Calu3 (cell line): ENCODE measurements around the gene DCHS1. TPM values are rescaled to one million over a fixed set of nuclear protein-coding genes. Genes with fewer than 3 reads are reported as not detected.

Experiments used
- BruUV-seq: library from RNA; stranded (reverse); fragments of 400-500 nt; replicated peaks from 2 replicates; lab custom pipeline; 2021; lab: Mats Ljungman, UMichigan
- CTCF ChIA-PET: fragments of 300-600 bp; sonication (Branson Sonifier 250); formaldehyde crosslinking; loops from one replicate; lab custom pipeline; 2022; ENCODE audit warnings: antibody characterized with exemption; lab: Charles Lee
- DNase-seq: peaks from one replicate; pipeline ENCODE4 v3.0.0; 2022
- H3K27ac Mint-ChIP-seq: one replicate; pipeline ENCODE4 v1.8.0; 2022; ENCODE audit warnings: mixed read lengths; ENCODE audit not compliant: unreplicated experiment
- H3K27me3 Mint-ChIP-seq: one replicate; pipeline ENCODE4 v1.8.0; 2022; ENCODE audit warnings: mixed read lengths; ENCODE audit not compliant: unreplicated experiment
- H3K36me3 Mint-ChIP-seq: one replicate; pipeline ENCODE4 v1.8.0; 2022; ENCODE audit warnings: mild to moderate bottlenecking, moderate library complexity, mixed read lengths; ENCODE audit not compliant: insufficient read depth, unreplicated experiment
- H3K4me1 Mint-ChIP-seq: one replicate; pipeline ENCODE4 v1.8.0; 2022; ENCODE audit warnings: mild to moderate bottlenecking, low read depth, mixed read lengths; ENCODE audit not compliant: unreplicated experiment
- H3K4me3 Mint-ChIP-seq: one replicate; pipeline ENCODE4 v1.8.0; 2022; ENCODE audit warnings: mild to moderate bottlenecking, low read depth, moderate library complexity, mixed read lengths; ENCODE audit not compliant: unreplicated experiment
- H3K9me3 Mint-ChIP-seq: one replicate; pipeline ENCODE4 v1.8.0; 2022; ENCODE audit warnings: low read depth, mixed read lengths; ENCODE audit not compliant: unreplicated experiment
- CTCF ChIP-seq: fragments of 200-600 bp; IDR thresholded peaks from one replicate; pipeline ENCODE4 v1.8.0; 2022; ENCODE audit warnings: antibody characterized with exemption; ENCODE audit not compliant: unreplicated experiment
- intact Hi-C: fragments of 100-400 bp; cut with micrococcal nuclease; formaldehyde crosslinking; loops from one replicate; pipeline ENCODE4 v1.10.0; 2022; ENCODE audit not compliant: unreplicated experiment
- total RNA-seq: library from RNA; stranded (reverse); gene quantifications from 2 replicates; pipeline ENCODE4 v1.2.3, GENCODE V29; 2022

The DCHS1 gene
- total RNA-seq, 1 experiment from 2014 or later = 0.02 TPM

- H3K9me3 Mint-ChIP-seq = peaks cover 3% of the 10 kb centered on the region
- DNase-seq = no peak
- no peak overlapping the region for H3K4me3 Mint-ChIP-seq
- BruUV-seq = no TSS peak
- H3K4me1 Mint-ChIP-seq = no peaks in the 10 kb centered on the region
- peaks cover 14% of the 10 kb centered on the region for H3K27me3 Mint-ChIP-seq
- no peak overlapping the region for H3K27ac Mint-ChIP-seq
- TF ChIP-seq CTCF = no peak
- no peaks in the 10 kb centered on the region for H3K36me3 Mint-ChIP-seq
- intact Hi-C loops = no loop called here
- CTCF ChIA-PET = no interaction called here
Measured at GRCh38 chr11:6674862-6675261, 19.3 kb upstream of the DCHS1 start.

GRCh38 chr11:6674219-6674597 is 18.6 kb upstream of the DCHS1 start:
- no peak for TF ChIP-seq CTCF
- no TSS peak for BruUV-seq
- intact Hi-C loops = no loop called here
- Mint-ChIP-seq H3K27me3 (peaks cover 14% of the 10 kb centered on the region), H3K9me3 (peaks cover 3% of the 10 kb centered on the region), H3K4me3 (no peak overlapping the region), H3K36me3 (no peaks in the 10 kb centered on the region), H3K27ac (no peak overlapping the region), H3K4me1 (no peaks in the 10 kb centered on the region)
- CTCF ChIA-PET = no interaction called here
- DNase-seq = no peak

GRCh38 chr11:6673523-6674218 is 18.1 kb upstream of the DCHS1 start:
- Mint-ChIP-seq H3K27me3 (peaks cover 14% of the 10 kb centered on the region), H3K4me3 (no peak overlapping the region), H3K4me1 (no peaks in the 10 kb centered on the region), H3K9me3 (peaks cover 3% of the 10 kb centered on the region), H3K27ac (no peak overlapping the region), H3K36me3 (no peaks in the 10 kb centered on the region)
- DNase-seq = no peak
- CTCF ChIA-PET = no interaction called here
- TF ChIP-seq CTCF = no peak
- intact Hi-C loops = no loop called here
- no TSS peak for BruUV-seq

- Mint-ChIP-seq H3K27me3 (peaks cover 19% of the 10 kb centered on the region), H3K4me3 (no peak overlapping the region), H3K36me3 (no peaks in the 10 kb centered on the region), H3K27ac (no peak overlapping the region), H3K4me1 (no peaks in the 10 kb centered on the region), H3K9me3 (peaks cover 3% of the 10 kb centered on the region)
- intact Hi-C loops = no loop called here
- no TSS peak for BruUV-seq
- CTCF ChIA-PET = interaction anchor here (0.7 to 0.9 kb wide), 3 partner anchors 33 to 309 kb away, joined by 3 to 5 read pairs (median 3); no protein-coding TSS in a partner anchor
- TF ChIP-seq CTCF = no peak
- DNase-seq = no peak
Measured at GRCh38 chr11:6671991-6672390, 16.4 kb upstream of the DCHS1 start.
